Activated T-cell treated with anti-CD3 and anti-CD28 coated beads for 4 hours (primary cell): ENCODE results near the gene CD1E.
"Not testable (repeated sequence)": the region's sequence is repeated elsewhere in the genome, so short reads cannot be mapped to it uniquely, and the experiment has no call there.

Experiments used
- DNase-seq: peaks from one replicate; pipeline ENCODE4 v3.0.0-alpha.2; 2020

The CD1E gene

GRCh38 chr1:158366783-158367182, 13.1 kb downstream of the CD1E start:
- no peak for DNase-seq

GRCh38 chr1:158371188-158371953, 17.7 kb downstream of the CD1E start:
- DNase-seq: no peak

- not testable (repeated sequence) for DNase-seq
Measured at GRCh38 chr1:158374101-158374500, 20.4 kb downstream of the CD1E start.

- no peak for DNase-seq
Measured at GRCh38 chr1:158374860-158375259, 21.2 kb downstream of the CD1E start.

DNA sequence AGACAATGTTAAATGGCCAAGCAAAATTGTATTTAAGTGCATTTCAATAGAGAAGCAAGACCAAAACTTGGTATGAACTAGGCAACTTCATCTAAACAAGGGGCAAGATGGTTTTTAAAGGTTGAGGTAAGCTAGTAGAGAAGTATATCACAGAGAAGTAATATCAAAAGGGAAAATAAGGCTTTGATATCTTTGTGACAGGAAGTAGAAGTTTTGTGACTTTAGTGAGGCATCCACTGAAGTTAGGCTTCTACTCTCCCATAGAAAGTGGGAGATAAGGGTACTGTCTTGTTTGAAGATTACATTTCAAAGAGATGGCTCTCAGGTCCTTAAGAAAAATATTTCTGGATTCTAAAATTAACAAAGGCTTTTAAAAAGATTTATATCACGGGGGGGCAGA, 36.6 kb downstream of the CD1E start:
- DNase-seq: no peak

GRCh38 chr1:158391099-158391498, 37.4 kb downstream of the CD1E start:
- no peak for DNase-seq

GRCh38 chr1:158393476-158393875, 39.8 kb downstream of the CD1E start:
- no peak for DNase-seq

- no peak for DNase-seq
Measured at GRCh38 chr1:158396646-158397045, 43.0 kb downstream of the CD1E start.

- no peak for DNase-seq
Measured at GRCh38 chr1:158398818-158399514, 45.3 kb downstream of the CD1E start, which contains the start of gene OR10T2. Gene OR10T2, minus strand, starts transcription at chr1:158399466. Its CDS starts 0 bp downstream, at chr1:158399466.

DNA sequence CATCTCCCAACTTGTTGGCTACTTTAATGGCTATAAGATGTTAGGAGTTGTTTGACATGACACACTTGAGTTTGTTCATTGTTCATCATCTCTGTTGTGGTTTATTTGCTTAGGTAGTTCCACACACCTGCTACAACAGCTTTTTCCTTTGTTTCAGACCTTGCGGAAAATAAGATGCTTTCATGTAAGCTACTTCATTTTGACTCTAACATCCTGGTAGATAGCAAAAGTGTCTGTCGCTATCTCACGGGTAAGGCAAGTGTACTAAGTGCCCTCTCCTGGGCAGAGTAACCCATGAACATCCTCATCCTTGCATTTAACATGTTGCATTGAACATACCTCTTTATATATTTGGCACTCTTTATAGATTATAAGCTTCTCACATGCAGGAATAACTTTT, 47.2 kb downstream of the CD1E start:
- DNase-seq: no peak

- DNase-seq: no peak
Measured at GRCh38 chr1:158407092-158407491, 53.4 kb downstream of the CD1E start.
